Fibroblast of mammary gland (primary cell): ENCODE data around the gene OTUB1.
"Not testable (repeated sequence)": the region's sequence is repeated elsewhere in the genome, so short reads cannot be mapped to it uniquely, and the experiment has no call there.

Experiments
- DNase-seq: peaks from one replicate; pipeline ENCODE4 v3.0.0-alpha.2; 2010; ENCODE audit warnings: low read depth
- H3K4me3 ChIP-seq: 2 replicates; pipeline ENCODE4 v1.5.1; 2011; ENCODE audit warnings: low read depth, mild to moderate bottlenecking, low read length, moderate library complexity; ENCODE audit not compliant: control insufficient read depth
- TF ChIP-seq, protein P1 (sequence below): conservative IDR thresholded peaks from 2 replicates; pipeline ENCODE4 v1.5.1; 2011; ENCODE audit warnings: low read depth, low read length, inconsistent platforms; ENCODE audit not compliant: control insufficient read depth, insufficient read depth

OTUB1 gene

GRCh38 chr11:63961608-63962412, 24.4 kb upstream of the OTUB1 start:
- peak; percentile 41 for DNase-seq
- TF ChIP-seq, protein P1, sequence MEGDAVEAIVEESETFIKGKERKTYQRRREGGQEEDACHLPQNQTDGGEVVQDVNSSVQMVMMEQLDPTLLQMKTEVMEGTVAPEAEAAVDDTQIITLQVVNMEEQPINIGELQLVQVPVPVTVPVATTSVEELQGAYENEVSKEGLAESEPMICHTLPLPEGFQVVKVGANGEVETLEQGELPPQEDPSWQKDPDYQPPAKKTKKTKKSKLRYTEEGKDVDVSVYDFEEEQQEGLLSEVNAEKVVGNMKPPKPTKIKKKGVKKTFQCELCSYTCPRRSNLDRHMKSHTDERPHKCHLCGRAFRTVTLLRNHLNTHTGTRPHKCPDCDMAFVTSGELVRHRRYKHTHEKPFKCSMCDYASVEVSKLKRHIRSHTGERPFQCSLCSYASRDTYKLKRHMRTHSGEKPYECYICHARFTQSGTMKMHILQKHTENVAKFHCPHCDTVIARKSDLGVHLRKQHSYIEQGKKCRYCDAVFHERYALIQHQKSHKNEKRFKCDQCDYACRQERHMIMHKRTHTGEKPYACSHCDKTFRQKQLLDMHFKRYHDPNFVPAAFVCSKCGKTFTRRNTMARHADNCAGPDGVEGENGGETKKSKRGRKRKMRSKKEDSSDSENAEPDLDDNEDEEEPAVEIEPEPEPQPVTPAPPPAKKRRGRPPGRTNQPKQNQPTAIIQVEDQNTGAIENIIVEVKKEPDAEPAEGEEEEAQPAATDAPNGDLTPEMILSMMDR: no peak
- H3K4me3 ChIP-seq: no peak overlapping the region

GRCh38 chr11:63963895-63964294, 22.3 kb upstream of the OTUB1 start:
- not testable (repeated sequence) for DNase-seq, H3K4me3 ChIP-seq

DNA sequence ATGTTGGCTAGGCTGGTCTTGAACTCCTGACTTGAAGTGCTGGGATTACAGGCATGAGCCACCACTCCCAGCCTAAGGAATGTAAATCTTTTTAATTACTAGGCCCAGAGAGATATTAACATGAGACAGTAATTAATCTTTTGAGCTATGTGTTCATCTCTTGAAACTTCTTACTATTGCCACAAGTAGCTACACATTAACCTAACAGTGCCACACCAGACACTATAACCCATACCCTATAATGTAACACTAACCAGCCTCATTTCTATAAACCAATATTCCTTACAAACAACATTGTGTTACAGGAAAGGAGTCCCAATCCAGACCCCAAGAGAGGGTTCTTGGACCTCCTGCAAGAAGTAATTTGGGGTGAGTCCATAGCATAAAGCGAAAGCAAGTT, 19.8 kb upstream of the OTUB1 start:
- H3K4me3 ChIP-seq: no peak overlapping the region
- TF ChIP-seq, protein P1: no peak
- no peak for DNase-seq

DNA sequence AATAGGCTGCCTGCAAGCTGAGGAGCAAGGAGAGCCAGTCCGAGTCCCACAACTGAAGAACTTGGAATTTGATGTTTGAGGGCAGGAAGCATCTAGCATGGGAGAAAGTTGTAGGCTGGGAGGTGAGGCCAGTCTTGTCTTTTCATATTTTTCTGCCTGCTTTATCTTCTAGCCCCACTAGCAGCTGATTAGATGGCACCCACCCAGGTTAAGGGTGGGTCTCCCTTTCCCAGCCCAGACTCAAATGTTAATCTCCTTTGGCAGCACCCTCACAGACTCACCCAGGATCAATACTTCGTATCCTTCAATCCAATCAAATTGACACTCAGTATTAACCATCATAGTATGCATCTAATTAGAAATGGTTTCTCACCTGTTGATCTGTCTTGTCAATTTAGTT, 16.8 kb upstream of the OTUB1 start:
- TF ChIP-seq, protein P1: no peak
- no peak overlapping the region for H3K4me3 ChIP-seq
- no peak for DNase-seq

- no peak for DNase-seq
- no peak overlapping the region for H3K4me3 ChIP-seq
- TF ChIP-seq, protein P1: no peak
Observed at GRCh38 chr11:63970902-63971301, 15.3 kb upstream of the OTUB1 start.

DNA sequence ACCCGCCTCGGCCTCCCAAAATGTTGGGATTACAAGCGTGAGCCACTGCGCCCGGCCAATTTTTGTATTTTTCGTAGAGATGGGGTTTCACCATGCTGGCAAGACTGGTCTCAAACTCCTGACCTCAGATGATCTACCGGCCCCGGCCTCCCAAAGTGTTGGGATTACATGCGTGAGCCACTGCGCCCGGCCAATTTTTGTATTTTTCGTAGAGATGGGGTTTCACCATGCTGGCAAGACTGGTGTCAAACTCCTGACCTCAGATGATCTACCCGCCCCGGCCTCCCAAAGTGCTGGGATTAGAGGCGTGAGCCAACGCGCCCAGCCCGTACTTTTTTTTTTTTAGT, 12.4 kb upstream of the OTUB1 start:
- DNase-seq, H3K4me3 ChIP-seq: not testable (repeated sequence)

GRCh38 chr11:63974259-63975143, 11.7 kb upstream of the OTUB1 start, which contains the start of gene COX8A:
Gene COX8A, plus strand, starts transcription at chr11:63974620. Its CDS starts 61 bp downstream, at chr11:63974681.
- TF ChIP-seq, protein P1: no peak
- peak within 1 kb of the TSS; percentile 91 for H3K4me3 ChIP-seq
- peak; percentile 100 for DNase-seq
